Activated T-cell treated with anti-CD3 and anti-CD28 coated beads for 24 hours (primary cell): ENCODE data around the gene ZNF573.
"Not testable (repeated sequence)": the region's sequence is repeated elsewhere in the genome, so short reads cannot be mapped to it uniquely, and the experiment has no call there.

Source experiments
- DNase-seq: peaks from one replicate; pipeline ENCODE4 v3.0.0-alpha.2; 2020; ENCODE audit warnings: low read depth

Gene ZNF573

GRCh38 chr19:37779127-37780005 is at the start of gene ZNF573:
TSS of gene ZNF573 (minus strand) at chr19:37779586. CDS start at chr19:37773729, 5,857 bp downstream.
- peak; percentile 76 for DNase-seq

GRCh38 chr19:37817180-37817981 is 38.0 kb upstream of the ZNF573 start:
- peak; percentile 19 for DNase-seq

DNA sequence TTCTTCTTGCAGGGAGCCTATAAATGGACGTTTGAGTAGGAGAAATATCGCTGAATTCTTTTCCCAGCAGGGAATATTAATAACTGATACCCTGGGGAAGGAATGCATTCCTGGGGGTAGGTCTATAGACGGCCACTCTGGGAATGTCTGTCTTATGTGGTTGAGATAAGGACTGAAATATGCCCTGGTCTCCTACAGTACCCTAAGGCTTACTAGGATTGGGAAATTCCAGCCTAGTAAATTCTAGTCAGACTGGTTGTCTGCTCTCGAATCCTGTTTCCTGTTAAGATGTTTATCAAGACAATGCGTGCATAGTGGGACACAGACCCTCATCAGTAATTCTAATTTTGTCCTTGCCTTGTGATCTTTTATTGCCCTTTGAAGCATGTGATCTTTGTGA is 36.2 kb upstream of the ZNF573 start:
- DNase-seq = not testable (repeated sequence)

DNA sequence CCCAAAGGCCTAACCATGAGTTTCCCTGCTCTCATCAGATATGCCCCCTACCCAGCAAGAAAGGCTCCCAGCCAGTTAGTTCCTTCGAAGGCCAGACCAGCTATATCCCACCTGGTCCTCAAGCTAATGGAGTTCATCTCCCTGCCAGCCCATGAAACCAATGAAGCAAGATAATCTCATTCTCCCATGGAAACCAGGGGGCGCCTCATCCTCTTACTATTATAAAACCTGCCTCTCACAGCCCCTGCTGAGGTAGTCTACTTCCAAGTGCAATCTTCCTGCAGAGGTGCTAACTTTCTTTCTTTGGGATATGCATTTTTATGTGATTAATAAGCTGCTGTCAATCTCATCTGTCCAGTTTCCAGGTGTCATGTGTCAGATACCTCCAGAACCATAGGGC is 34.0 kb upstream of the ZNF573 start:
- no peak for DNase-seq

DNA sequence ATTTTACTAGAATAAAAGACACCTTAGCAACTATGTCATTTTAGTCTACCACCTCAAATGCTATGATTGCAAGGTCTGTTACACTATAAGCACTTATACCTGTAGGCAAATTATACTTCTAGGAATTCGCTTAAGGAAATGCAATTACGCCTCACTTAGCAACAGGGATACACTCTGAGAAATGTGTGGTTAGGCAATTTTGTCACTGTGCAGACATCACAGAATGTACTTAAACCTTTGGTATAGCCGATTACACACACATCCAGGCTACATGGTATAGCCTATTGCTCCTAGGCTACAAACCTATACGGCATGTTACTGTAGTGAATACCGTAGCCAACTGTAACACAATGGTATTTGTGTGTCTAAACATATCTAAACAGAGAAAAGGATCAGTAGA is 30.0 kb upstream of the ZNF573 start:
- no peak for DNase-seq

DNA sequence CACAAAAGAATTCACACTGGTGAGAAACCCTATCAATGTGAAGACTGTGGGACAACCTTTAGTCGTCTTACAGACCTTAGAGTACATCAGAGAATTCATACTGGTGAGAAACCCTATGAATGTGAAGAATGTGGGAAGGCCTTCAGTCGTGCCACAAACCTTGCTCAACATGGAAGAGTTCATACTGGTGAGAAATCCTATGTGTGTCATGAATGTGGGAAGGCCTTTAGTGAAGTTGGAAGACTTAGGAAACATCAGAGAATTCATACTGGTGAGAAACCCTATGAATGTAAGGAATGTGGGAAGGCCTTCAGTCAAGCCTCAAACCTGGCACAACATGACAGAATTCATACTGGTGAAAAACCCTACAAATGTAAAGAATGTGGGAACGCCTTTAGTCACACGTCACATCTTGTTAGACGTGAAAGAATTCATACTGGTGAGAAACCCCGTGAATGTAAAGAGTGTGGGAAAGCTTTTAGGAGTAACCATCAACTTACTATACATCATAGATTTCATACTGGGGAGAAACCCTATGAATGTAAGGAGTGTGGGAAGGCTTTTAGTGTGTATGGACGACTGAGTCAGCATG is 24.0 kb upstream of the ZNF573 start:
- no peak for DNase-seq

DNA sequence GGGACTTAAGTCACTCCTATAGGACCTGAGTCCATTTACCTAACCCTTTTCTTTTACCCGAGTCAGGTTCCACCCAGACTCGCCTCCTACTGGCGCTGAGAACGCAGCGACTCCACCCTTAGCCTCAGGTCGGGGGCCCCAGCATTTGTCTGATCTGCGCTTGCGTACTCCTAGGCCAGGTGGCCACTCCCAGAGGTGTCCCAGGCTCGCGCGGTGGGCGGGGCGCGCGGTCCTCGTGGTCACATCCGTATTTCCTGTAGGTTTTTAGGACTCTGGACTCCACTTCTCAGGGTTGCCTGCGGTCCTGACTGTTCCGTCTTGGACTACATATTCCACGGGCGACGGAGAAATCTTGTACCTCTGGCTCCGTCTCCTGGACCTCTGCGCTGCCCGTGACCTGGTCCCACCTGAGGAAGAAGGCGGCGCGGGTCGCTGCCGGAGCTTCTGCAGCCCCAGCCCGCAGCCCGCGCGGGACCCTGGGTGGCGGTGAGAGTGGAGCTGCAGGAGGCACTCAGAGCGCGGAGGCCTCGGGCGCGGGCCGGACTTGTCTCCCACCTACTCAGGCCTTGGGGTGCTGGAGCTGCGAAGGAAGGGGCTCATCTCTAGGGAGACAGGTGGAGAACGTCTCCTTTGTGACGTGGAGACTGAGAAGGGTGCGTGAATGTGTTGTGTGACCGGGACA is 11.0 kb upstream of the ZNF573 start:
- DNase-seq = no peak

DNA sequence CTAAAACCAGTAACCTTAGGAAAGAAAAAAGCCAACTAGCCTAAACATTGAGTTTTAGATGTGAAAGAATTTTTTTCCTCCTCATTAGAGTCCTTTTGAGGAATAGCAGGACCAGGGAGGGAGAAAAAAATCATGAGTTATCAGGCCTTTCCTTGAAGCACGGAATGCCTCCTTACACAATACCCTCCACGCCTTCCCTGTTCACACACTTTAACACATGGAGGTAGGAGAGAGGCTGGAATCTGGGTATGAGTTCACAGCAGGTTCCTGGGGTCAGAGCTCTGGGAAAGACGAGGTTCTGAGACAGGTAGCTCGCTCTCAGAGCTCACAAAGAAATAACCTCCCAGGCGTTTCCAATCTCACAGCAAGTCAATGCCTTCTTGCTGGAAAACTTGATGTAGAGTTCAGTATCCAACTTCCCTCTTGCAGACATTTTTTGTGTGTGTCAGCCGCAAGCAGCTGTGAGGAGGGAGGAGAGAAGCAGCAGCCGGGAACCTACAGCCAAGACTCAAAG is 716 bp downstream of the ZNF573 start:
- DNase-seq = no peak

GRCh38 chr19:37770985-37771384 is 8.4 kb downstream of the ZNF573 start:
- DNase-seq = no peak

GRCh38 chr19:37763488-37763887 is 15.9 kb downstream of the ZNF573 start:
- DNase-seq = no peak

DNA sequence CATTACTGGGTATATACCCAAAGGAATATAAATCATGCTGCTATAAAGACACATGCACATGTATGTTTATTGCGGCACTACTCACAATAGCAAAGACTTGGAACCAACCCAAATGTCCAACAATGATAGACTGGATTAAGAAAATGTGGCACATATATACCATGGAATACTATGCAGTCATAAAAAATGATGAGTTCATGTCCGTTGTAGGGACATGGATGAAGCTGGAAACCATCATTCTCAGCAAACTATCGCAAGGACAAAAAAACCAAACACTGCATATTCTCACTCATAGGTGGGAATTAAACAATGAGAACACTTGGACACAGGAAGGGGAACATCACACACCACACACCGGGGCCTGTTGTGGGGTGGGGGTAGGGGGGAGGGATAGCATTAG is 21.7 kb downstream of the ZNF573 start:
- DNase-seq = not testable (repeated sequence)

- DNase-seq = no peak
These were observed 41.0 kb downstream of the ZNF573 start for GRCh38 chr19:37738371-37738770.

- no peak for DNase-seq
These were observed 54.2 kb downstream of the ZNF573 start for GRCh38 chr19:37725181-37725580.

DNA sequence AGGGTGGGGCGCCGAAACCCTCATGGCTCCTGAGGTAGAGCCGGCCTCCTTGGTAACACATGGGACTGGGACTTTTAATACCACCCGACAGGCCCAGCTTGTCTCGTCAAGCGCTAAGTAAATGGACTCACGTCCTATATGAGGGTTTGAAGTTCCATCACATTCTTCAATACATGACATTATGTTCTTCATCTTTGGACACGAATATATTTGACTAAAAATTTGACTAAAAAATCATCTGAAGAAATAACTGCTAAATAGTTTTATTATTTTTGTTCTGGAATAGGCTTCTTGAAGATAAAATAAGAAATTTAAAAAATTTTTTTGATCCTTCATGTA is 59.5 kb downstream of the ZNF573 start:
- DNase-seq = no peak

DNA sequence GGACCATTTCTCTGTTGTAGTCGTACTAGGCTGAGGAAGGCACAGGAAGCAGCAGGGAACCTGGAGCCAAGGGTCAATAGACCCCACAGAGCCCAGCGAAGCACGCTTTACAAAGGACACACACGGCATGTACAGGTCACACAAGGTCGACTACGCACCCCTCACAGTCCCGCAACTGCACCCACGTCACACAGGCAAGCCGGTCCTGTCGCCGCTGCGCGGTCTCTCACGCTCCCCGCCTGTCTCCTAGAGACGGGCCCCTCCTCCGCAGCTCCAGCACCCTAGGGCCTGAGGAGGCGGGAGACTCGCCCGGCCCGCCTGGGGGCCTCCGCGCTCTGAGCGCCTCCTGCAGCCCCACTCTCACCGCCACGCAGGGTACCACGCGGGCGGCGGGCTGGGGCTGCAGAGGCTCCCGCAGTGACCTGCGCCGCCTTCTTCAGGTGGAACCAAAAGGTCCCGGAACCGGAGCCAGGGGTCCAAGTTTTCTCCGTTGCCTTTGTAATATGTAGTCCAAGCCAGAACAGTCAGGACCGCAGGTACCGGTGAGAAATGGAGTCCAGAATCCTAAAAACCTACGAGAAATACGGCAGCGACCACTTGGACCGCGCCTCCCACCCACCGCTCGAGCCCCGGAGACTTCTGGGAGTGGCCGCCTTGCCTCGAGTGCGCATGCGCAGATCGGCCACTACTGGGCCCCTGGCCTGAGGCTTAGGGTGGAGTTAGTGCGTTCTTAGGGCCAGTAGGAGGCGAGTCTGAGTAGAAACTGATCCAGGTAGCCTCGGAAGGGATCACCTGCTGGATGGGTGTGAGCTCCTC is 60.1 kb downstream of the ZNF573 start, which contains the start of gene ZNF607:
TSS of gene ZNF607 (minus strand) at position 651 of the 816 bp plus-strand sequence. CDS start 8,143 bp downstream, outside the sequence.
- DNase-seq = peak; percentile 79

DNA sequence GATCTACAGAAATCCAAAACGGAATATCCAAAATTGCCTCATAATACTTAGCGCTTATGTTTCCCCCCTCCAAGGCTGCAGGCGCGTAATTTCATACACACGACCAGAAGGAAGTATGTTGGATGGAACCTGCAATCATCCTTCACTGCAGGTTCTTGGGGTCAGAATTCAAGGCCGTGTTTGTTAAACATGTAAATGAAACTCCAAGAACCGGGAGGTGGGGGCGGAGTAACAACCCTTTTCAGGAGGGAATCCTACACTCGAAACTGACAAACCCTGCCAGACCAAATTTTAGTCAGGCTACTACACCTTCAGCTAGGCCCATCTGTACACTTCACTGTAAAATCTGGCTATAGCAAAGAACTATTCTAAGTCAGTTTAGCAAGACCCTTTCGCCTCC is 61.1 kb downstream of the ZNF573 start:
- DNase-seq = no peak

DNA sequence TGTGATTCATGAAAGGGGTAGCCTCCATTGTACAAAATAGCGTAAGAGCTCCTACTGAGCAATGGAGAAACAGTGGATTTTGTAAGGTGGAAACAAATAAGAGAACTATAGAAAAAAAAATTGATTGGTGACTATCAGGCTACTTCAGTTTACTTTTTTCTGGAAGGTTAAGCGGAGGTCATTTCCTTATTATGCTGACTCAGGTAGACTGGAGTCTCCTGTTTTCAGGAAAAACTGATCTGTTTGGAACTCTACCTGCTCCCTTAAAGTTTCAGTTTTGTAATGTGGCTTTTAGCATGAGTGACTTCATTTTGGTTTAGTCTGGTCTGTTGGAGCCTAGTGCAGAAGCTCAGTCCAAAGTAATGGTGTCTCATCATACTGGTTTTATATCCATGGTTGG is 63.2 kb downstream of the ZNF573 start:
- no peak for DNase-seq

GRCh38 chr19:37706052-37706605 is 73.3 kb downstream of the ZNF573 start:
- DNase-seq = no peak

DNA sequence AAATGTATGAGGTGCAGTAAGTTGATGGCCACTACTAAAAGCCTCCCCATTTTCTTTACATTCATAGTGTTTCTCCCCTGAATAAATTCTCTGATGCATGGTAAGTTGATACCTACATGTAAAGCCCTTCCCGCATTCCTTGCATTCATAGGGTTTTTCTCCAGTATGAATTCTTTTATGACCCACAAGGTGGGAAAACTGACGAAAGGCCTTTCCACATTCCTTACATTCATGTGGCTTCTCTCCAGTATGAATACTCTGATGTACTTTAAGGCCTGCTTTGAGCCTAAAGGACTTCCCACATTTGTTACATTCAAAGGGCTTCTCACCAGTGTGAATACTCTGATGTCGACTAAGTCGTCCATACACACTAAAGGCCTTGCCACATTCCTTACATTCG is 80.3 kb downstream of the ZNF573 start:
- no peak for DNase-seq

DNA sequence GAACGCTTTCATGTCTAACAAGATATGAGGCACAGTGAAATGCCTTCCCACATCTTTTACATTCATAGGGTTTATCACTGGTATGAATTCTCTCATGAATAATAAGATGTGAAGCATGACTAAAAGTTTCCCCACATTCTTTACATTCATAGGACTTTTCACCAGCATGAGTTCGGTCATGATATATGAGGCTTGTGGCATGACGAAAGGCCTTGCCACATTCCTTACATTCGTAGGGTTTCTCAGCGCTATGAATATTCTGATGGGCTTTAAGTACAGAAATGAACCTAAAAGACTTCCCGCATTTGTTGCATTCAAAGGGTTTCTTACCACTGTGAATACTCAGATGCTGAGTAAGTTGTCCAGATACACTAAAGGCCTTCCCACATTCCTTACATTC is 81.2 kb downstream of the ZNF573 start:
- DNase-seq = no peak
